Measurements from ENCODE around the gene MUC3A.
"Not testable (repeated sequence)": the region's sequence is repeated elsewhere in the genome, so short reads cannot be mapped to it uniquely, and the experiment has no call there.

The MUC3A gene, protein sequence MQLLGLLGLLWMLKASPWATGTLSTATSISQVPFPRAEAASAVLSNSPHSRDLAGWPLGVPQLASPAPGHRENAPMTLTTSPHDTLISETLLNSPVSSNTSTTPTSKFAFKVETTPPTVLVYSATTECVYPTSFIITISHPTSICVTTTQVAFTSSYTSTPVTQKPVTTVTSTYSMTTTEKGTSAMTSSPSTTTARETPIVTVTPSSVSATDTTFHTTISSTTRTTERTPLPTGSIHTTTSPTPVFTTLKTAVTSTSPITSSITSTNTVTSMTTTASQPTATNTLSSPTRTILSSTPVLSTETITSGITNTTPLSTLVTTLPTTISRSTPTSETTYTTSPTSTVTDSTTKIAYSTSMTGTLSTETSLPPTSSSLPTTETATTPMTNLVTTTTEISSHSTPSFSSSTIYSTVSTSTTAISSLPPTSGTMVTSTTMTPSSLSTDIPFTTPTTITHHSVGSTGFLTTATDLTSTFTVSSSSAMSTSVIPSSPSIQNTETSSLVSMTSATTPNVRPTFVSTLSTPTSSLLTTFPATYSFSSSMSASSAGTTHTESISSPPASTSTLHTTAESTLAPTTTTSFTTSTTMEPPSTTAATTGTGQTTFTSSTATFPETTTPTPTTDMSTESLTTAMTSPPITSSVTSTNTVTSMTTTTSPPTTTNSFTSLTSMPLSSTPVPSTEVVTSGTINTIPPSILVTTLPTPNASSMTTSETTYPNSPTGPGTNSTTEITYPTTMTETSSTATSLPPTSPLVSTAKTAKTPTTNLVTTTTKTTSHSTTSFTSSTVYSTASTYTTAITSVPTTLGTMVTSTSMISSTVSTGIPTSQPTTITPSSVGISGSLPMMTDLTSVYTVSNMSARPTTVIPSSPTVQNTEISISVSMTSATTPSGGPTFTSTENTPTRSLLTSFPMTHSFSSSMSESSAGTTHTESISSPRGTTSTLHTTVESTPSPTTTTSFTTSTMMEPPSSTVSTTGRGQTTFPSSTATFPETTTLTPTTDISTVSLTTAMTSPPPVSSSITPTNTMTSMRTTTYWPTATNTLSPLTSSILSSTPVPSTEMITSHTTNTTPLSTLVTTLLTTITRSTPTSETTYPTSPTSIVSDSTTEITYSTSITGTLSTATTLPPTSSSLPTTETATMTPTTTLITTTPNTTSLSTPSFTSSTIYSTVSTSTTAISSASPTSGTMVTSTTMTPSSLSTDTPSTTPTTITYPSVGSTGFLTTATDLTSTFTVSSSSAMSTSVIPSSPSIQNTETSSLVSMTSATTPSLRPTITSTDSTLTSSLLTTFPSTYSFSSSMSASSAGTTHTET (N-terminal part only)

DNA sequence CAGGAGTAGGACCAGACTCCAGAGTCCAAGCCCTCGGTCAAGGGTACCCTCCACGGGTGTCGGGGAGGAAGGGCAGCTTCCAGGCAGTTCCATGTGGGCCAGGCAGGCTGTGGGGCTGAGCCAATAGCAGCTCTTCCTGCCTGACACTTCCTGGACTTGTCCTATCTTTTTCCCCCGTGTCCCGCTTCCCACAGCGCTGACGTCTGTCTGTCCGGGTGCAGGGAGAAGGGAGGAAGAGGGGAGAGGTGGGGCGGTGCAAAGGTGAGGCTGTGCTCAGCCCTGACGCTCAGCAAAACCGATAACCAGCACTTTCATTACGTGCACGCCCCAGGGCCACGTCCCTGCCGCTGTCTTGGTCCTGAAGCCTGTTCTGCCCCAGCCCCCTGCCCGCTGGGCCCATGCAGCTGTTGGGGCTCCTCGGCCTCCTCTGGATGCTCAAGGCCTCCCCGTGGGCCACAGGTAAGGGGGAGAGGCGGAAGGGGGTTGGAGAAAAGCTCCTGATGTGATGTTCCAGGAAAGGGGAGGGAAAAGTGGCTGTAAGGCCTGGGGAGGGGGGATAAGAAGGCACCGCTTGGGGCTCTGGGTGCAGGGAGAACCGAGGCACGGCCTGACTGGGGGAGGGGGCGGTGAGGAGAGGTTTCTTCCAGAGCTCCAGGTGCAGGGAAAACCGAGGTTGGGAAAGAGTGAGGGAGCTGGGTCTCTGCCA is at the start of gene MUC3A:
Gene MUC3A (plus strand): TSS at position 308 of the 706 bp plus-strand sequence. CDS start 91 bp downstream, at position 399.
- DNase-seq (ENCODE audit: low spot score), result no peak

DNA sequence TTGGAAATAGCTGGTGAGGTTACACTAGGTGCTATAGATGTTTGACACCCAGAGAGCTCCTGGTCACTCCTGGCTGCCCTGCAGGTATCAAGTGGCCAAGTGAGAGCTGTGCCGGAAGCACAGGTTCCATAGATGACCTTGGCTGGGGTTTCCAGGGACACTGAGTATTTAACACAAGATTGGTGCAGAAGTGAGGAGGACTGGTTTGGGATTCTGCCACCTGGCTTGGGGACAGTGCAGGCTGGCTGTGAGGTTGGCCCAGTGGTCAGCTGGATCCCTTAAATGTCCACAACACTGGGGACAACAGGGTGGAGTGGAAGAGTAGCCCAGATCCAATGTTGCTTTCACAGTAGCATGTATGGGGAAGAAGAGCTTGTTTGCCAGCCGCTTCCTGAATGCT is 48.4 kb upstream of the MUC3A start:
- no peak for DNase-seq (ENCODE audit: low spot score)

DNA sequence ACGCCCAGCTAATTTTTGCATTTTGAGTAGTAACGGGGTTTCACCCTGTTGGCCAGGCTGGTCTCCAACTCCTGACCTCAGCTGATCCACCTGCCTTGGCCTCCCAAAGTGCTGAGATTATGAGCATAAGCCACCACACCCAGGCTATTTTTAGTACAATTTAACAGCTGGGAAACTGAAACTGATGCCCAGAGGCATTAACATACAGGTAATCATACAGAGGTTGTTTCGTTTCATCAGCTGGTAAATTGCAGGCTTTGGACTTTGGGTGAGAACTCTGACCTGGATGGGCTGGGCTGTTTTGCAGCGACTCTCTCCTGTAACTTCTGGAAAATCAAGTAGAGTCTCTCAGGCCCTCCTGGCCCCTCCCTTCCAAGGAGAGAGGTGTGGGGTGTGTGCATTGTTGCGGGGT is 47.4 kb upstream of the MUC3A start:
- DNase-seq (ENCODE audit: low spot score), result no peak

DNA sequence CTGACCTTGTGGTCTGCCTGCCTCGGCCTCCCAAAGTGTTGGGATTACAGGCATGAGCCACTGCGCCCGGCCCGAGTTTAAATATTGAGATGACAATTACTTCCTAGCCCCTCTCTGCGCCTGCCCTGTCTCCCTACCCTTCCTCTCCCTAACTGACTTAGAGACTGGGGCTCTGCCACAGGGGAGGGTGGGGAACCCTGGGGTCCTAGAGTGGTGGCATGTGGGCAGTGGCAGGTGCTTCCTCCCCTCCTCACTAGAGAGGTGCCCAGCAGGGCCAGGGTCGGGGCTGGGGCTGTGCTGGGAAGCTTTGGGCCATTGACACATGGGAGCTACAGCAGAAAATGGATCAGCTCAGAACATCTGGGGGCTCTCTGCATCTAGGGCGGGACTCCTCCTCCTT is 46.7 kb upstream of the MUC3A start:
- no peak for DNase-seq (ENCODE audit: low spot score)

DNA sequence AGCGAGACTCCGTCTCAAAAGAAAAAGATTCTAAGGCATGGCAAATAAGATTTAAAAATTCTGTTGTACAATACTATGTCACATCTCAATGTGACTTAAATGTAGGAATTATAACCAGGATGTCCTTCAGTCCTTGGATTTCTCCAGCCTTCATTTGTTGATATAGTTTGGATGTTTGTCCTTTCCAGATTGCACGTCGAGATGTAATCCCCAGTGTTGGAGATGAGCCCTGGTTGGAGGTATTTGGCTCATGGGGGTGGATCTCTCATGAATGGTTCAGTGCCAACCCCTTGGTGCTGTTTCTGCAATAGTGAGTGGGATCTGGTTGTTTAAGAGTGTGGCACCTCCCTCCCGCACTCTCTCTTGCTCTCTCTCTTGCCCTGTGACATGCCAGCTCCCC is 40.8 kb upstream of the MUC3A start:
- DNase-seq (ENCODE audit: low spot score), result no peak

DNA sequence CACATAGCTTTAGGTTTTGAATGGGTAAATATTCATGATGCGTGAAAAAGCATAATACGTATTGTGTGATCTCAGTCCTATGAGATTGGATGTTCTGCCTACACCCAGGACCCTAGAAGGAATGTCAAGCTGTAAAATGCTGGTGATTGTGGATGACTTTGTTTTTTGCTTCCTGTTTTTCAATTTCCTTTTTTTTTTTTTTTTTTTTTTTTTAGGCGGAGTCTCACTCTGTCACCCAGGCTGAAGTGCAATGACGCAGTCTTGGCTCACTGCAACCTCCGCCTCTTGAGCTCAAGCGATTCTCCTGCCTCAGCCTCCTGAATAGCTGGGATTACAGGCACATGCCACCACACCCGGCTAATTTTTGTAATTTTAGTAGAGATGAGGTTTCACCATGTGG is 38.9 kb upstream of the MUC3A start:
- DNase-seq (ENCODE audit: low spot score), result not testable (repeated sequence)

DNA sequence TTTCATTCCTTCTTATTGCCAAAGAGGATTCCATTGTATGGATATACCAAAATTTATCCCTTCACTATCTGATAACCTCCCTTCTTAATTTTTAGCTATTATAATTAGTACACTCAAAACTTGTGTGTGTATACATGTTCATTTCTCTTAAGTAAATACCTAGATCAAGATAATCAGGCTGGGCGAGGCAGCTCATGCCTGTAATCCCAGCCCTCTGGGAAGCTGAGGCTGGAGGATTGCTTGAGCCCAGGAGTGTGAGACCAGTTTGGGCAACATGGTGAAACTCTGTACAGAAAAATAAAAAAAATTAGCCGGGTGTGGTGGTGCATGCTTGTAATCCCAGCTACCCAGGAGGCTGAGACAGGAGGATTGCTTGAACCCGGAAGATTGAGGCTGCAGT is 37.9 kb upstream of the MUC3A start:
- no peak for DNase-seq (ENCODE audit: low spot score)

DNA sequence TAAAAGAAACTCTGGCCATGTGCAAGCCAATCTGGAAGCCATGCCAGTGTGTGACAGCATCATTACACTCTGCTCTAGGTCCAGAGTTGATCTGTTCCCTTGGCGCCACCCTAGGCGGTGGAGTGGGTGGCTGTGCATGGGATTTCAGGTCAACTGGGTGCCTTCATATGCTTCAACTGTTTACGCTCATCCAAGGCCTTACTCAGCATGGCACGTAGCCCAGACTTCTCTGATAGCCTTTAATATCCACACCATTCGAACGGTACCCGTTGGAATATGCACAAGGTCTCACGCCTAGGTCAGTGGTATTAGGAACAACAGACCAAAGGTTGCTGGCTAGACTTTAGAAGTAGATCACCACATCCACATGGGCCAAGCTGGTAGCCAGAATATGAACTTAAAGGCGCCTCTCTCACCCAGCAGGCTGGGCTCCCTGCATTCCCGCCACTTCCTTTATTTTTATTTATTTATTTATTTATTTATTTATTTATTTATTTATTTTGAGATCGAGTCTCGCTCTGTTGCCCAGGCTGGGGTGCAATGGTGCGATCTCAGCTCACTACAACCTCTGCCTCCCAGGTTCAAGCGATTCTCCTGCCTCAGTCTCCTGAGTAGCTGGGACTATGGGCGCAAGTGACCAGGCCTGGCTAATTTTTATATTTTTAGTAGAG is 35.0 kb upstream of the MUC3A start:
- DNase-seq (ENCODE audit: low spot score), result no peak

DNA sequence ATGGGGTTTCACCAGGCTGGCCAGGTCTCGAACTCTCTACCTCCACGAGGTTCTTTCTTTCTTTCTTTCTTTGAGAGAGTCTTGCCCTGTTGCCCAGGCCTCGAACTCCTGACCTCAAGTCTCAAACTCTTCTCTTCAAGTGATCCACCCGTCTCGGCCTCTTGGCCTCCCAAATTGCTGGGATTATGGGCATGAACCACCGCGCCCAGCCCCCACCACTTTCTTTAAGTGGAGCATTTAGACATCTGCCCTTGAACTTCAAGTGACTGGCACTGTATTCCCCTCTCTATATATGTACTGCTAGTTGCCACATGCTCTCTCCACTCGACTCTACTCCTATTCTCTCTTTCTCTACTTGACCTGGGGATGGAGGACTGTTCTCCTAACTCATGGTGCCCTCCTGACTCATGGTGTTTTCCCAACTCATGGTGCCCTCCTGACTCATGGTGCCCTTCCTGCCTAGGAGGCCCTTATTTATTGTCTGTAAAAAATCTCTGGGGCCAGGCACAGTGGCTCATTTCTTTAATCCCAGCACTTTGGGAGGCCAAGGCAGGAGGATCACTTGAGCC is 34.4 kb upstream of the MUC3A start:
- no peak for DNase-seq (ENCODE audit: low spot score)

DNA sequence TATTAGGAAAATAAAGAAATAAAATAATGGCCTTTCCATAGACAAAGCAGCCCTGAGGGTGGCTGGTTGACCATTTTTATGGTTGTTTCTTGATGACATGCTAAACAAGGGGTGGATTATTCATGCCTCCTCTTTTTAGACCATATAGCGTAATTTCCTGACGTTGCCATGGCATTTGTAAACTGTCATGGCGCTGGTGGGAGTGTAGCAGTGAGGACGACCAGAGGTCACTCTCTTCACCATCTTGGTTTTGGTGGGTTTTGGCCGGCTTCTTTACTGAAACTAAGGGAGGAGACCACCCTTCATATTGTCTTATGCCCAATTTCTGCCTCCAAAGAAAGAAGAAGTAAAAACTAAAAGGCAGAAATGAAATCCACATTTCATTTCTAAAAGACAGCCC is 30.0 kb upstream of the MUC3A start:
- DNase-seq (ENCODE audit: low spot score), result not testable (repeated sequence)

DNA sequence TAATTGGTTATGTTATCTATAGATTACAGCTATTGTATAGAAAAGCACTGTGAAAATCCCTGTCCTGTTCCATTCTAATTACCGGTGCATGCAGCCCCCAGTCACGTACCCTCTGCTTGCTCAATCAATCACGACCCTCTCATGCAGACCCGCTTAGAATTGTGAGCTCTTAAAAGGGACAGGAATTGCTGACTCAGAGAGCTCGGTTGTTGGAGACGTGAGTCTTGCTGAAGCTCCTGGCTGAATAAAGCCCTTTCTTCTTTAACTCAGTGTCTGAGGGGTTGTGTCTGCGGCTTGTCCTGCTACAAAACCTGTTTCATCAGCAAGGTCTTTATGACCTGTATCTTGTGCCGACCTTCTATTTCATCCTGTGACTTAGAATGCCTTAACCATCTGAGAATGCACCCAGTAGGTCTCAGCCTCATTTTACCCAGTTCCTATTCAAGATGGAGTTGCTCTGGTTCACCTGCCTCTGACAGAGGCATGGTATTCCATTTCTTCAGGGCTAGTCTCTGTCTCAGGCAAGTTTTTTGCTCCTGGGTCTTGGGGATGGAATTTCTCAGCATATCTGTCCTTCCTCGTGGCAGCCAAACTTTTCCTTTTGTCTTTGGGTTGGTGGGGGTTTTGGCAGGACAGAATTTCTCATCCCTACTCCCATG is 29.4 kb upstream of the MUC3A start:
- DNase-seq (ENCODE audit: low spot score), result not testable (repeated sequence)

DNA sequence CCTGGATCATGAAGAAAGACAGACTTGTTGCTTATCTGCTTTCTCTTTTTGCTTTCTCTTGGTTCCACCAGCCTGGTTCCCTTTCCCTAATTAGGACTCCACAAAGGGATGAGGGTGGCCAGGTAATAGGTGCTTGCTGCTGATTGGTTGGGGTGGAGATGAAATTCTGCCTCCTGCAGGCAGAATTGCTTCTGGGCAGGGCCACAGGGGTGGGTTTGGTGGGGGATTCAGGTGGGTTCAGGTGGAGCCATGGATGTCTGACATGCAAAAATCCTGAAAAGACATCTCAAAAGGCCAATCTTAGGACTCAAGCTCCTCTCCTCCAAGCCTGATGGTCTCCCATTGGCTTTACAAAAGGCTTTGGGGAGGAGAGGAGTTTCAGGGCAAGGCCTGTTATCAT is 28.3 kb upstream of the MUC3A start:
- no peak for DNase-seq (ENCODE audit: low spot score)

DNA sequence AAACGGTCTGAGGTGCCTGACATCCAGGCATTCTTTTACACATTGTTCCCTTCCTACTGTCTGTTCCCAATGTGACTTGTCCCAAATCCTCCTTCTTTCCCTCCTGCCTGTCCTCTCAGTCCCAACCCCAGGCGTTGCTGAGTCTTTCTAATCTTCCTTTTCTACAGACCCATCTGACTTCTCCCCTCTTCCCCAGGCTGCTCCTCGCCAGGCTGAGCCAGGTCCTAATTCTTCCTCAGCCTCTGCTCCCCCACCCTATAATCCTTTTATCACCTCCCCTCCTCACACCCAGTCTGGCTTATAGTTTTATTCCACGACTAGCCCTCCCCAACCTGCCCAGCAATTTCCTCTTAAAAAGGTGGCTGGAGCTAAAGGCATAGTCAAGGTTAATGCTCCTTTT is 25.7 kb upstream of the MUC3A start:
- DNase-seq (ENCODE audit: low spot score), result not testable (repeated sequence)

DNA sequence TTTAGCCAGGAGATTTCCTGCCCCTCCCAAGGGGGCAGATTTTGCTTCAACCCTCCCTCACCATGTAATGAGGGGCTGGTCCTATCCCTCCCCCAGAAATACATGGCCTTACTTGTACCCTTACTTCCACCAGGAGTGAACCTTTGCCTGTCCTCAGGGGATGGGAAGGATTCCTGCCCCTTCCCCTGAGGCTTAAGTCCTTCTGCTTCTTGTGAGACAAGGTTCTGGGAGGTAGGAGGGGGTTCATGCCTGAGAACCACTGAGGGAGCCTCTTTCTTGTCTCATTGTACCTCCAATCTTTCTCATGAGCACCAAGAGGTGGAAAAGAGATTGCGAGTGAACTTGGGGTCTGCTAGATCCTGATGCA is 19.5 kb upstream of the MUC3A start:
- no peak for DNase-seq (ENCODE audit: low spot score)

DNA sequence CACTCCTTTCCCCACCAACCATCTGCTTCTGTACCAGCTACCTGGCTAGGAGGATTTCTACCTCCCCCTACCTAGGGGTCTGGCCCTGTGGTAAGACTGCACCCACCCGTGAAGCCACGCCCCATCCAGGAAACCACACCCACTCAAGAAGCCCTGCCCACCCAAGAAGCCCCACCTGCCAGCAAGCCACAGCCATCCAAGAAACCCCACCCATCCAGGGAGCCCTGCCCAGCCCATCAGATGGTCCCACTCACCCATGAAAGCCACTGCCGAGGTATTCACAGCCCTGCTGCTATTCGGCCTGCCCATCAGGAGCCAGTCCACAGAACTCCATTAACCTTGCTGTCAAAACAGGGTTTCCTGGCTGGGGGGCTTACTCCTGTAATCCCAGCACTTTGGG is 15.6 kb upstream of the MUC3A start:
- no peak for DNase-seq (ENCODE audit: low spot score)

DNA sequence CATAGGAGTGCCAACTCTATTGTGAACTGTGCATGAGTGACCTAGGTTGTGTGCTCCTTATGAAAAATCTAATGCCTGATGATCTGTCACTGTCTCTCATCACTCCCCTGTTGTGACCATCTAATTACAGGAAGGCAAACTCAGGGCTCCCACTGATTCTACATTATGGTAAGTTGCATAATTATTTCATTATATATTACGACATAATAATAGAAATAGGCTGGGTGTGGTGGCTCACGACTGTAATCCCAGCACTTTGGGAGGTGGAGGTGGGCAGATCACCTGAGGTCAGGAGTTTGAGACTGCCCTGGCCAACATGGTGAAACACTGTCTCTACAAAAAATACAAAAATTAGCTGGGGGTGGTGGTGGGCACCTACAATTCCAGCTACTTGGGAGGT is 14.0 kb upstream of the MUC3A start:
- DNase-seq (ENCODE audit: low spot score), result not testable (repeated sequence)

DNA sequence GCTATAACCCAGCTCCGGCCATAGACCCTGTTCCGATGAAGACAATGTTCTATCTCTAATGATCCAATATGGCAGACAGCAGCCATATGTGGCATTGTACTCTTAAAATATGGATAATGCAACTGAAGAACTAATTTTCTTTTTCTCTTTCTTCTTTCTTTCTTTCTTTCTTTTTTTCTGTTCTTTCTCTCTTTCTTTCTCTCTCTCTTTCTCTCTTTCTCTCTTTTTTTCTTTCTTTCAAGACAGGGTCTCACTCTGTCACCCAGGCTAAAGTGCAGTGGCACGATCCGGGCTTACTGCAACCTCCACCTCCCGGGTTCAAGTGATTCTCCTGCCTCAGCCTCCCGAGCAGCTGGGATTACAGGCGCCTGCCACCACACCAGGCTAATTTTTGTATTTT is 13.2 kb upstream of the MUC3A start:
- not testable (repeated sequence) for DNase-seq (ENCODE audit: low spot score)

DNA sequence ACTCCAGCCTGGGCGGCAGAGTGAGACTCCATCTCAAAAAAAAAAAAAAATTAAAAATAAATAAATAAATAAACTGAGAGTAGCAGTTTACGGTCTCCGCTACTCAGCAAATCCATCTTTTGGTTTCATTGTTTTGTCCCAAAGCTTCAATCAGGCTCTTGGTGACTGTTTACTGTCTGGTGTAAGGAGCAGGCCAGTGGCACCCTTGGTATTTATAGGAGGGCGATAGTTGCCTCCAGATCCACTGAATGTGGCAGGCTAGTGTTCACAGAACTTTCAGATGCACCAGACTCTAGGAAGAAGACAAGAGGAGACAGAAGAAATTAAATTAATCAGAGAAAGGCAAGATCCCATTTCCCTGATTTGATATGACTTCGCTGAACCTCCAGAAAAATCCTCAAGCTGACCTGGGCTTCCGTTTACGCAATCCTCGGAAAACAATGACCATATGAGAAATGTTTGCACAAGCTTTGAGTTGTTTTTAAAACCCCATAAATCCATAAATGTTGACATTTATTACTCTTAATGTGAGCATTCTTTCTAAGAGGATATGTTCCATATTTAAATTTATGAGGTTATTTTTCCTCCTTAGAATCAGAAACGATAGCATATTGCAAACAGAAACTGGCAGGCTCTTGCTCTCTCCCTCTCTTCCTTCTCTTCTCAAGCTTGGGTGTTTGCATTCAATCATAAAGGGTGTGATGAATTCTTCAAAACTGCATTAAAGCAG is 7.1 kb upstream of the MUC3A start:
- DNase-seq (ENCODE audit: low spot score), result no peak

DNA sequence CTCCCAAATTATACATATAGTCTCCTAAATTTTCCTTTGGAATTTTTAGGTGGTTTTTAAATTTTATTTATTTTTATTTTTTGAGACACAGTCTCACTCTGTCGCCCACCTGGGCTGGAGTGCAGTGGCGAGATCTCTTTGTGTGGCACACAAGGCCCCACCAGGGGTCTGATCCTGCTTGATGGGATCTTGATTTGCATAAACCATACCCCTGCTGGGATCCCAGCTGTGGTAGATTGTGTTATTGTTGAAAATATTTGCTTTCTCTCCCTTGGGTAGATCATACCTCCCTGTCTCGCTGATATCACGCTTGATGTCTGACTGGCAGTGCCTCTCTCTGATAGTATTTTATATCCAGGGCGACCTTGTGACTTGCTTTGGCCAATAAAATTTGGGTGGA is 5.6 kb upstream of the MUC3A start:
- DNase-seq (ENCODE audit: low spot score), result no peak

DNA sequence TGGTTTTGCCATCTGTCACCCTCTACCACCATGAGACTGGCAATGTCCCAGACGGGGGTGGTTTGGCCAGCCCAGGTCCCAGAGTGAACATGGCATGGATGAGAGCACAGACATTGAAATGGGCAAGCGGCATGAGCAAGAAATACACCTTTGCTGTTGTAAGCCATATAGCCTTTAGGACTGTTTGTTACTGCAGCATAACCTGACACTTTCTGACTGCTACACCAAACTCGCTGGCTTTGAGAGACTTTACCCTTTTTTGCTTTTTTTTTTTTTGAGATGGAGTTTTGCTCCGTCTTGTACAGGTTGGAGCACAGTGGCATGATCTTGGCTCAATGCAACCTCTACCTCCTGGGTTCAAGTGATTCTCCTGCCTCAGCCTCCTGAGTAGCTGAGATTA is 5.2 kb upstream of the MUC3A start:
- DNase-seq (ENCODE audit: low spot score), result no peak
